HPDE6-E6E7 (cell line): Measurements from ENCODE around the gene OR8B4.
"Not testable (repeated sequence)": the region's sequence is repeated elsewhere in the genome, so short reads cannot be mapped to it uniquely, and the experiment has no call there.

Experiments
- DNase-seq: peaks from one replicate; pipeline ENCODE4 v3.0.0; 2011; ENCODE audit warnings: missing footprints; ENCODE audit errors: extremely low spot score

The OR8B4 gene

DNA sequence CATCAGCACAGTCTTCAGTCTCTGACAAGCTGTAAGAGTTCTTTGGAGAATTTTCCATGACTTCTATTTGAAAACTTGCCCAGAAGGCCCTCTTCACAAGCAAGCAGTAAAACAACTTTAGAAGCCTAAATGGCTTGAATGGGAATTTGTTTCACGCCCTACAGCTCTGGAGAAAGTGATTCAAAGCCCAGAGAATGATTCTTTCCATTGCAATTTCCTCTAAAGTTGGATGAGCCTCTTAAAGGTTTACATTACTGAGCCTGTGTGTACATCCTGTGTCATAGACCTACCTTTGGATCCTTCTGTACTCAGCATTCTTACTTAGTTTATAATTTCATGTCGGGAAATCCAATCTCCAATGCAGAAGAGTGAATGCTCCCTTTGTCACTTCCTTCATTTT lies 19.1 kb downstream of the OR8B4 start:
- no peak for DNase-seq

DNA sequence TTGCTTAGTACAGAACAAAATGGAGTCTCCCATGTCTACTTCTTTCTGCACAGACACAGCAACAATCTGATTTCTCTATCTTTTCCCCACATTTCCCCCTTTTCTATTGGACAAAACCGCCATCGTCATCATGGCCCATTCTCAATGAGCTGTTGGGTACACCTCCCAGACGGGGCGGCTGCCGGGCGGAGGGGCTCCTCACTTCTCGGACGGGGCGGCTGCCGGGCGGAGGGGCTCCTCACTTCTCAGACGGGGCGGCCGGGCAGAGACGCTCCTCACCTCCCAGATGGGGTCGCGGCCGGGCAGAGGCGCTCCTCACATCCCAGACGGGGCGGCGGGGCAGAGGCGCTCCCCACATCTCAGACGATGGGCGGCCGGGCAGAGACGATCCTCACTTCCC lies 21.5 kb downstream of the OR8B4 start:
- DNase-seq = not testable (repeated sequence)

DNA sequence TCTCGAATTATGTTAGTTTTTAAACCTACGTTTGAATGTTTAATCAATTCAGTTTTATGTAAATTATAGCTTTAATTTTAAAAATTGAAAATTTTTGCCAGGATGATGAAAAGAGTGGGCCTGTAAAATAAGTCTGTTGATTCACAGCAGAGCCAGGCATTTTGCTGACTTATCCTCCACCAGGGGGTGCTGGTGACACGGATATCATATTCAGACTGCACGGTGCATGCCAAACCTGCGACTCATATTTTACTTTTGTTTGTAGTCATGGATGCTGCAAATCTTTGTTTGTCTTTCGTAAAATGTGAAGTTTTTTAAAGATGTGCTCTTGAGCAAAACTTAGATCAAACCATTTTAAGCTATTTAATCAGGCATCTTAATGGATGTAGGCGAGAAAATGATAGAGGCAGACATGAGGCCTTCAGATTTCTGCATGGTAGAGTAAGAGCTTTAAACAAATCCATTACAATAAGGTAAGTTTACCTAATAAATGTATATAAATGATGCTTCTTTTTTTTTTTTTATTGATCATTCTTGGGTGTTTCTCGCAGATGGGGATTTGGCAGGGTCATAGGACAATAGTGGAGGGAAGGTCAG lies 22.2 kb downstream of the OR8B4 start:
- DNase-seq = peak; percentile 41

DNA sequence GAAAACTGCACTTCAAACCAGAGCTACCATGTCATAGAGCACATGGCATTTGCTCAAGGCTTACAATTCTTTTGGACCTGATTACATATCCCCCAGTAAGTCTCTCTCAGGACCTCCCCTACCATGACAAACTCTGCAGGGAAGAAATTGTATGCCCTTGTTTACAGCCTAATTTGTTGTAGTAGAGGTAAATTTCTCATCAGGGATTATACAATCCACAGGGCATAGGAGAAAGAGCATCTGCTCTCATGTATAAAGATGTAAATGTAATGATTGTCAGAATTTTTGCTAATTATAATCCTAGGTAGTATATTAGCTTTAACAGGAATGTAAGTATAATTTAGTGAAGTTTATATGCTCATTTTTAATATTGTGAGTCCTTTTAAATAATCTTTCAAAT lies 25.7 kb downstream of the OR8B4 start, which contains the start of gene OR8B3:
TSS of gene OR8B3 (minus strand) at position 101 of the 400 bp plus-strand sequence. CDS start 1,673 bp downstream, outside the sequence.
- no peak for DNase-seq

DNA sequence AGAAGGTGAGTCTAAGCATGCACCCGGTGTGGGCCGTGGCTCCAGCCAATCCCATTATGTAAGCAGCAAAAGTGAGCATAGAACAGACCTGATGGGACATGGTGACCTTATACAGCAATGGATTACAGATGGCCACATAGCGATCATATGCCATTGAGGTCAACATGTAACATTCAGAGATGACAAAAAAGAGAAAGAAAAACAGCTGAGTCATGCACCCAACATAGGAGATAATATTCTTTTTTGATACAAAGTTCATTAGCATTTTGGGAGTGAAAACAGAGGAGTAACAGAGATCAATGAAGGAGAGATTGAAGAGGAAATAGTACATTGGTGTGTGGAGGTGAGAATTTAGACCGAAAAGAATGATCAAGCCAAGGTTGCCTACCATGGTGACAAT lies 27.8 kb downstream of the OR8B4 start:
- DNase-seq = not testable (repeated sequence)

DNA sequence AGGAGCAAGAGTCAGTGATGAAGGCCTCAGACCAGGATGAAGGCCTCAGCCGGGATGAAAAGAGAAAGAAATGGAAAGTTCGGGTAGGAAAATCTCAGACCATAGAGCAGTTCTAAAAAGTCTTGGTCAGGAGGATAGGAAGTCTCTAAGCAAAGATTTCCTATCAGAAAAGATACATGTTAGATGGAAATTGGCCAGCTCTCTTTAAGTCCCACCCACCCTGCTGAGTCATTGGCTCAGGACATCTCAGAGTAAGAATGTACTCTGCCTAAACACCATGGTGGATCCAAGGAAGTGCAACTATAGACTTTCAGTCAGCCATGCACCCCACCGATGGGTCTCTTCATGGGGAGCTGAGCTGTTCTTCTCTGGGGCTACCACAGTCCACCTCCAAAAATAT lies 30.3 kb downstream of the OR8B4 start:
- DNase-seq = no peak

DNA sequence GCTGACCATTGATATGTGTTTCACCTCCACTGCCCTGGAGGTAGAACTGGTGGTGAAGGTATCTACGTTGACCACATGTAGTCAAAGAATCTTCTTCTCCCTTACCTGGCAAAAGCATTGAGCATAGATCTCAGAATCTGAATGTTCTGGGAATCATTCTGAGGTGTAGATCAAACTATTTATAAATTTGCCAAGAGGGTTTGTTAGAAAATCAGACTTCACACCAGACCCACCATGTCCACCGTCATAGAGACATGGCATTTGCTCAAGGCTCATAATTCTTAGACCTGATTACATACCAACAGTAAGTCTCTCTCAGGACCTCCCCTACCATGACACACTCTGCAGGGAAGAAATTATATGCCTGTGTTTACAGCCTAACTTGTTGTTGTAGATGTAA lies 40.3 kb downstream of the OR8B4 start, which contains the start of gene OR8B2:
TSS of gene OR8B2 (minus strand) at position 101 of the 400 bp plus-strand sequence. CDS start 1,156 bp downstream, outside the sequence.
- no peak for DNase-seq

DNA sequence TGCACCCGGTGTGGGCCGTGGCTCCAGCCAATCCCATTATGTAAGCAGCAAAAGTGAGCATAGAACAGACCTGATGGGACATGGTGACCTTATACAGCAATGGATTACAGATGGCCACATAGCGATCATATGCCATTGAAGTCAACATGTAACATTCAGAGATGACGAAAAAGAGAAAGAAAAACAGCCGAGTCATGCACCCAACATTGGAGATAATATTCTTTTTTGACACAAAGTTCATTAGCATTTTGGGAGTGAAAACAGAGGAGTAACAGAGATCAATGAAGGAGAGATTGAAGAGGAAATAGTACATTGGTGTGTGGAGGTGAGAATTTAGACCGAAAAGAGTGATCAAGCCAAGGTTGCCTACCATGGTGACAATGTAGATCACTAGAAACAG lies 41.8 kb downstream of the OR8B4 start:
- not testable (repeated sequence) for DNase-seq

DNA sequence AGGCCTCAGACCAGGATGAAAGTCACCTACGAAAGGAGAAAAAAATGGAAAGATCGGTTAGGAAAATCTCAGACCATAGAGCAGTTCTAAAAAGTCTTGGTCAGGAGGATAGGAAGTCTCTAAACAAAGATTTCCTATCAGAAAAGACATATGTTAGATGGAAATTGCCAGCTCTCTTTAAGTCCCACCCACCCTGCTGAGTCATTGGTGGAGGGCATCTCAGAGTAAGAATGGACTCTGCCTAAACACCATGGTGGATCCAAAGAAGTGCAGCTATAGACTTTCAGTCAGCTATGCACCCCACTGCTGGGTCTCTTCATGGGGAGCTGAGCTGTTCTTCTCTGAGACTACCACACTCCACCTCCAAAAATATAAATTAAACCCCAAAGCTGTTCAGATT lies 44.1 kb downstream of the OR8B4 start:
- no peak for DNase-seq

DNA sequence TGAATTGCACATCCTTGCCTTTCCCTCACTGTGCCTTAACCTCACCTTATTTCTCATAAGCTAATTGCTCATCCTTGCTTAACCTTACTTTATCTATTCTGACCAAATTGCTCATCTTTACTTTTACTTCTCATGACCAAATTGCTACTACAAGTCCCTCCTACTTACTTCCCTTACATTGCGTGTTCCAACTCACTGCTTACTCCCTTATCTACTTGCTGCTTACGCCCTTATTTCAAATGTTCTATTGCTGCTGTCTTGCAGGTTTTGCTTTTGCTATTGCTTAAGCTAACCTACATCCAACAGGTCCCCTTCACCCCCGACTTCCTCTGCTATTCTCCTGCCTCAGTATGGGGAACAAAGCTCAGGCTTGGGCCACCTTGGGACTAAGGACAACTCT lies 48.4 kb downstream of the OR8B4 start:
- no peak for DNase-seq
